Epidermal melanocyte (primary cell): Measurements from ENCODE around the gene LRRC63.
A peak's percentile ranks its signal among the peaks of the same experiment; 100 is the strongest.
"Not testable (repeated sequence)": the region's sequence is repeated elsewhere in the genome, so short reads cannot be mapped to it uniquely, and the experiment has no call there.

Source experiments
- DNase-seq: peaks from one replicate; pipeline ENCODE4 v3.0.0; 2011; ENCODE audit warnings: low spot score; ENCODE audit not compliant: insufficient read length

Gene LRRC63, protein sequence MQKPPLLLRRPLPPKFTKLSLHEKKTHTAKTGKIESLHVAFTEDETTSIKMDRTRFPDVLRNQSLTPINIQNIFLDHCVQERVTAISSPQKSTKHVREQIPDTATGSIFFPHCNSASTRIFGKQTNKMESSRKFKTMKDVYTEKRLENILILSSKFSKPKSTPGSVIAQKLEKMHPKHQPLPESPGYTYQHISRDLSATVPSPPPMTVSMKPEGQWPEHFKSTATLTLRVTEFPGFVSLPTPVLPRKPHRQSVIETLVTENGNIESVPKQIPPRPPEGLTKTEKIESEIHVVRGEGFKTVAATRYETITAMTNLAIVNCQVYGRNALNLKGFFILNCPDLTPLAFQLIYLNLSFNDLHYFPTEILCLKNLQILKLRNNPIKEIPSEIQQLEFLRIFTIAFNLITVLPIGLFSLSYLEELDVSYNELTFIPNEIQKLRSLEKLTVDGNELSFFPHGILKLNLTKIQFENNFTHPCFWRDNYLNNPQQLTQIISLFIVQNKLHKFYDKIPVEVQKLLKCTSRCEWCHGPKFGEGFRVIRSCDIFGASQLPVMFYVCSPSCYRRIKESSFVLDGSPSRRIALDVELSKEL

DNA sequence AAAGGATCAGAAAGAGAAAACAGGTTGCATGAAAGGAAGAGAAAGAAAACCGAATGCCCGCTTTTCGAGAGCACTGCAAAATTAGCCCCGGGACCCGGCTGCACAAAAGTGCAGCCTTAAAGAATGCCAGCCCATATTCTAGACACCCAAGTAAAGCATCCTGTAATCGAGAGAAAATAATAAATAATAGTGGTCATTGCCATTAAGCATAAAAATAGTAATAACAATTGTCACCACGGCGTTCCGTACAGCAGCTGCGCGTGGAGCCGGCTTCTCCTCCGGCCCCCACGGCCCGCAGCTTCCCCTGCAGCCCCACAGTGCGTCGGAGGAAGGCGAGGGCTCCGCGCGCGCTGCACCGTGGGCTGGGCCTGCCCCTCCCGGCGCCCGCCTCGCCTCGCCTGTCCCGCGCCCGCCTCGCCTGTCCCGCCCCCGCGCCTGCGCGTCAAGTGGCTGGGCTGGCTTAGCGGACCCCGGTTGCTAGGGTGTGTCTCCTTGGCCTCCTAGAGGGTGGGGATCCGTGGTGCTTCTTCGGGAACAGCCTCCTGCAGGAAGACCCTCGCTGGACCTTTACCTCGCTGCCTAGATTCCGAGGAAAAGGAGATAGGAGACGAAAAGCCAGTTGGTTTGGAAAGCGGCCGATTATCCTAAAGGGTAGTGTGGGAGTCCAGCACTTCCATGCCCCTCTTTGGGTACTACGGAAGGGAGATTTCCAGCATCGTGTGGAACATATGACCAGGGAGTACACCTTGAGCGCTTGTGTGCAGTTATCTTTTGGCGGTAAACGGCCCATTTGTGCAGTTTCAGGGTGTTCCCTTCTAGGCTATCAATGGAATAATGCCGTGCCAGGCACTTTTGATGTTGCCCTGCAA lies at the start of gene LRRC63:
Gene LRRC63 (plus strand): TSS at position 446 of the 869 bp plus-strand sequence. CDS start 1,107 bp downstream, outside the sequence.
- peak; percentile 50 for DNase-seq

- not testable (repeated sequence) for DNase-seq
Measured at GRCh38 chr13:46162741-46163140, 49.0 kb upstream of the LRRC63 start.

GRCh38 chr13:46164661-46165060 lies 47.1 kb upstream of the LRRC63 start:
- DNase-seq, result no peak

- DNase-seq, result no peak
Measured at GRCh38 chr13:46165485-46166223, 46.1 kb upstream of the LRRC63 start.

DNA sequence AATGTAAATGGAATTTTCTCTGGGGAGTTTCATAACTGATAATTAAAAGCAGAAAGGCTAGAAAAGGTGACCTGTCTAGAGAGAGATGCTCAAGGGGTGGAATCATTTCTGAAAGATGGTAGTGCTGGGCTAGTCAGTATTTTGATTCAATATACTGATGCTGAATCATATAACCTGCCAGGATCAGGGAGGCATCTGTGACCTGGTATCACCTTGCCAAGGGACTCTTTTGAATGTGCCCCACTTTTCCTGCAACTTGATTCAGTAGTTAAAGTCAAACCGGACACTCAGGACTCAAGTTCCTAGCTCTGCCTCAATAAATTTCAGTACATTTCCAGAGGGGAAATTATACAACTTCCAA lies 45.5 kb upstream of the LRRC63 start:
- DNase-seq, result no peak

DNA sequence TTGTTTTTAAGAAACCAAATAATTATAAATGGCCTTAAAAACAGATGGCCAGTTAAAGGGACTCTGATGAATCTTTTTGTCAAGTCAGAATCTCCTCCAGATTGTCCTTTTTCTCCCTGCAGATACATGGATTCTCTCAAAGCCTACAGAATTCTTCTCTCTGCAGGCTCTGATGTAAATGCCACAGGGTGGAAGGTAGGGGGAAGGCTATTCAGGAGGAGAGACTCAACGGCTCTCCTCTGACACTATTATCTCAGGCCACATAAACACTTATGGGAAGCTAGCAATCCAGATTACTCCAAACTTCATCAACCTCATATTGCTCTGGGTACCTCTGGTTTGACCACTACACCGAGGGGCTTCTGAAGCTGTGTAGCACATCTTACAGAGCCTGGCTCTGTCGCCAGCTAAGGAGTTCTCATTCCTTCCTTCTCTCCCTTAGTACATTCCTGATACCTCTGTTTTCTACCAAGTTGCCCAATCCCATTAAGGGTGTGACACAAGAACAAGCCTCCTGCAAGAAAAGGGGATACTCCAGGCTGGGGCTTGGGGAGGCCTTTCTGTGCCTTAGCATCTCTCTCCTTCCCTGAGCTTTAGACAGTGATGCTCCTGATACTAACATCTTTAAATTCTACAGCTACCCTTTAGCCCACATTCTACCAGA lies 44.6 kb upstream of the LRRC63 start:
- no peak for DNase-seq

DNA sequence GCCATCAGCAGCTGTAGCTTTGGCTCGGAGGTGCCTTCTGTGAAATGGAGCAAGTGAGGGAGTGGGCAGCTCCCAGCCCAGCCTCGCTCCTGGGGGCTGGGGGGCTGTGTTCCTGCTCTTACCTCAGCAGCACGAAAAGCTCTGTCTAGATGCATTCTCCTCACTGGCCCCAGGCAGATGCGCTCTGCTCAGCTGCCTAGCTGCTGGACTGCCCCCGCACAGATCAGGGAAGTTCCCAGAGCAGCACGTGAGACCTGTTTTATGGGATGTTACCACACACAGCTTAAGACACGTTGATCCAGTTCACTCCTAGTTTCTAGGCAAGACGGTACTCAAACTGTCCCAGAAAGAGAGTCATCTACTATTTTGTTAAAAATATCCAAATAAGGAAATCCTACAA lies 43.4 kb upstream of the LRRC63 start:
- no peak for DNase-seq

- no peak for DNase-seq
Measured at GRCh38 chr13:46168783-46169182, 42.9 kb upstream of the LRRC63 start.

DNA sequence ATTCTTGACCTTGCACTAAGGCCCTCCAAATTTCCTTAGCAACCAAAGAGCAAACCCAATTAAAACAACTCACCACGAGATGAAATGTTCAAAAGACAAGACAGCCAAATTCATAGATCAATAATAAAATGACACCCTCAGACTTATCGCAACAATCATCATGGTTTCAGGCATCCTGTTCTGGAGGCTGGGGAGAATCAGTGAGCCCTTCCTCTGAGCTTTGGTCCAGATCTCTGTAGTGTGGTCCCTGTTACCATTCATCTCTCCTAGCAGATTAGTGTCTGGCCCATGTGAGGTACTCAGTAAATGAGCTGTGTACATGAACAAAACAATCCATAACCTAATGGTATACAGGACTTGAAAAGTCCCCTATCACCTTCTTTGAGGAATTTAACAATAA lies 42.0 kb upstream of the LRRC63 start:
- DNase-seq, result no peak

- no peak for DNase-seq
Measured at GRCh38 chr13:46170268-46170667, 41.5 kb upstream of the LRRC63 start.

- DNase-seq, result no peak
Measured at GRCh38 chr13:46170687-46171086, 41.0 kb upstream of the LRRC63 start.

- no peak for DNase-seq
Measured at GRCh38 chr13:46171217-46171616, 40.5 kb upstream of the LRRC63 start.

DNA sequence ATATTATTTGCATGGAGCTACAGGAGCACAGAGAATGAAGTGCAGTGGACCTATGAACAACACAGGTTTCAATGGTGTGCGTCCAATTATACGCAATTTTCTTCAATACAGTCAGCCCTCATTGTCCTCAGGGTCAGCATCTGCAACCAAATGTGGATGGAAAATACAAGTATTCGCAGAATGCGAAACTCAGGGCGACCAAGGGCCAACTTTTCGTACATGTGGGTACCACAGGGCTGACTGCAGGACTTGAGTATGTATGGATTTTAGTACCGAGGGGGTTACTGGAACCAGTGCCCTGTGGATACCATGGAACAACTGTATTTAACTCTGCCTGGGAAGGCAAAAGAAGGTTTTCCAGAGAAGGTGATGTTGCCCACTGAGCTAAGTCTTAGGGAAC lies 40.0 kb upstream of the LRRC63 start:
- DNase-seq, result no peak

GRCh38 chr13:46172531-46172991 lies 39.2 kb upstream of the LRRC63 start:
- DNase-seq, result no peak

DNA sequence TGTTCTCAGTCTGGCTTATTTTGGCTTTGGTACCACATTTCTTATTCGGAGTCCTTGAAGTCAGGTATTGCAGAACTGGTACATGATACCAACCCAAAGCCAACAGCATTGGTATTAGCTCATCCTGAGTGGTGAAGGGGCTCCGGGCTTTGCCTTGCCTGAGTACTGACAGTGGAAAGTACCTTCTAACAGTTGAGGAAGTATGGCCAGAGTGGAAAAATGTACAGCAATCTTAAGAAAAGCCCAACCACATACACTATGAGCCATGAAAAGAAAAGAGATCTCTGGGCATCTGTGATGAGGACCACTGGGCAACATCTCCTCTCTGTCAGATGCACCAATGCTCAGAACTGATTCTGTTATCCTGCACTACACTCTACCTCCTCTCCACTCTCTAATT lies 38.1 kb upstream of the LRRC63 start:
- no peak for DNase-seq

DNA sequence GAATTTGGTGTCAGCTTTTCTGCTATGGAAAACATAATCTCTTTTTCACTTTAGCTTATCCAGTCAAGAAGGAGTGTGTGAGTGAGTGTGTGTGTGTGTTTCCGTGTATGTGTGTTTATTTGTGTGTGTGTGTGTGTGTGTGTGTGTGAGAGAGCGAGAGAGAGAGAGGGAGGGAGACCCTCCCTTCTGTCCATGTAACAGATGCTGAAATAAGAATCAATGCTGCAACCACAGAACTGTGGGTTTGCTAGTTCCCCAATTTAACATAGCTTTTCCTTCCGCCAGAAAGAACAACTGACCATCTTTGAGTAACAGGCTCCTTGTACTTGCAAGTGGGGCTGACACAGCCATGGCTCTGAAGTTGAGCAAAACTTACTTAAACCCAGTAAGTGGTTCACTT lies 35.0 kb upstream of the LRRC63 start:
- DNase-seq, result no peak

DNA sequence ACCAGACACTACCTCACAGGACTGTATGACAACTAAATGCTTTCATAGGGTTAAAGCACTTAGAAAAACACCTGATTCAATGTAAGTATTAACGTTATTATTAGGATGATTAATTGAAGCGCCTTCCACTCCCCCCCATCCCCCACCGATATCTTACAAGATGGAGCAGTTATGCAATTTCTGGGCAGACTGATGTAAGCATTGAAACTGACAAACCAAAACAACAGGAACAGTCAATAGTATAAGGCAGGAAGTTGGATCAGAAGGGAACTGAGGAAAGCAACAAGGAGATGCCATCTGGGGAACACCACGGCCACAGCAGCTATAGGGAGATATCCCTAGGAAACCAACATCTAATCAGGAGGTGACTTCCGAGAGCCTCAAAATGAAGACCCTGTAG lies 33.6 kb upstream of the LRRC63 start:
- no peak for DNase-seq

DNA sequence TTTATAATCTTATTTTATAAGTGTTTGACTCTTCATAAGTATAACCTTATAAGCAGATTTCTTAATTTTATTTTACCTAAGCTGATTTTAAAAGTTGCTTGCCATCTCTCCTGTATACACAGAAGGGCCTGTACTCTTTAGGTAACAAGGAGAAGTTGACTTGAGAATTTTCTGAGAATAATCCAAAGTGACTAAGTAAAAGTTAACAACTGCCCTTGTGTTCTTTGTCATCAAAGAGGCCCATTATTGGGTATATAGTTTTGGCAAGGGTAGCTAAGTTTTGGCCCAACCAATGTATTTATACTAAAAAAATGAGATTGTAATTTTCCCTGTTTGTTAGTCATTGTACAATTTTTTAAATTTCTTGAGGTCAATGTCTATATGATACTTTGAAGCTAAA lies 32.9 kb upstream of the LRRC63 start:
- DNase-seq, result no peak

DNA sequence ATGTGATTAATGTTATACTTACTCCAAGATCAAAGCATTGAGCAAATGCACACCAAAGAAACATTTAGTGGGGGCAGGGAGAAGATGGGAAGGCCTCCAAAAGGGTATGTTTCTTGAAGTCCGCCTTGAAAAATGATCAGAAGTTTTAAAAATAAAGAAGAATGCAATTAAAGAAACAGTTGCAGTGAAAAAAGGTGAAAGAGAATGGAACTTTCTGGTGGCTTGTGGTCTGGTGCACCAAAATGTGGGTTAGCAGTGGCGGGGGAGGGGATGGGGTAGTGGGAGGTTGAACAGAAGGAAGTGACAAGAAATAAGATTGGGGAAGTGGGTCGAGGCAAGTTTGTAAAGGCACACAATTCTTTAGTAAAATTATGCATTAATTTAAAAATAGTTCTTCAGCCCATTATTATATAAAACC lies 32.2 kb upstream of the LRRC63 start:
- DNase-seq, result no peak

GRCh38 chr13:46179969-46180763 lies 31.6 kb upstream of the LRRC63 start:
- no peak for DNase-seq
